CD14-positive monocyte (primary cell): Measurements from ENCODE around the gene PRR5. TPM values are rescaled to one million over a fixed set of nuclear protein-coding genes. Genes with fewer than 3 reads are reported as not detected.

ENCODE experiments used
- DNase-seq, 3 donors: peaks; one replicate each; pipeline ENCODE4 v3.0.0-alpha.2; 2011 to 2022
- H2AFZ ChIP-seq: 2 replicates; pipeline ENCODE4 v1.6.0; 2012; ENCODE audit warnings: mild to moderate bottlenecking, low read depth, low read length, inconsistent platforms; ENCODE audit not compliant: insufficient read depth, poor library complexity, severe bottlenecking
- H3K27ac ChIP-seq, 2 donors: 1 replicate in 1 of 2; 2 replicates in 1 of 2; pipeline ENCODE4 v1.5.1; 2012 to 2013; ENCODE audit warnings: low read length in 2 of 2, control low read depth in 1 of 2, inconsistent platforms in 1 of 2, low read depth in 1 of 2, mild to moderate bottlenecking in 1 of 2
- H3K27me3 ChIP-seq, 2 donors: one replicate each; pipeline versions ENCODE4 v1.6.0 to v1.6.1; 2011 to 2013; ENCODE audit warnings: low read length in 2 of 2; ENCODE audit not compliant: control insufficient read depth in 2 of 2, insufficient read depth in 2 of 2
- H3K36me3 ChIP-seq, 2 donors: replicated peaks in 1 of 2; 1 replicate in 1 of 2; 2 replicates in 1 of 2; pipeline versions ENCODE4 v1.5.1 to v1.6.1; 2012 to 2013; ENCODE audit warnings: low read length in 2 of 2, control low read depth in 1 of 2, inconsistent platforms in 1 of 2, mild to moderate bottlenecking in 1 of 2; ENCODE audit not compliant: insufficient read depth in 2 of 2, control insufficient read depth in 1 of 2
- H3K4me1 ChIP-seq, 2 donors: 1 replicate in 1 of 2; 2 replicates in 1 of 2; pipeline versions ENCODE4 v1.5.1 to v1.6.1; 2012 to 2013; ENCODE audit warnings: low read length in 2 of 2, control low read depth in 1 of 2, inconsistent platforms in 1 of 2, mild to moderate bottlenecking in 1 of 2, moderate library complexity in 1 of 2; ENCODE audit not compliant: insufficient read depth in 2 of 2, control insufficient read depth in 1 of 2
- H3K4me2 ChIP-seq: replicated peaks from 2 replicates; pipeline ENCODE3; 2012; ENCODE audit warnings: low read length, moderate library complexity, mild to moderate bottlenecking; ENCODE audit not compliant: poor library complexity, severe bottlenecking; ENCODE audit errors: extremely low read depth
- H3K4me3 ChIP-seq, 3 experiments: fragments of 200-600 bp in 1 of 3; sonication (generic) in 1 of 3; replicated peaks in 1 of 3; 1 replicate in 2 of 3; 2 replicates in 1 of 3; pipeline ENCODE4 v1.5.1; 2011 to 2013; ENCODE audit warnings: low read length in 3 of 3, mild to moderate bottlenecking in 3 of 3, control low read depth in 2 of 3, low read depth in 2 of 3, inconsistent platforms in 1 of 3, moderate library complexity in 1 of 3
- H3K79me2 ChIP-seq: 2 replicates; pipeline ENCODE4 v1.6.0; 2012; ENCODE audit warnings: mild to moderate bottlenecking, control low read depth, inconsistent platforms, low read length, moderate library complexity; ENCODE audit not compliant: insufficient read depth
- H3K9ac ChIP-seq: 2 replicates; pipeline ENCODE4 v1.6.0; 2017; ENCODE audit warnings: low read length, mild to moderate bottlenecking; ENCODE audit not compliant: insufficient read depth, poor library complexity, severe bottlenecking
- H3K9me3 ChIP-seq, 2 donors: replicated peaks in 1 of 2; 1 replicate in 1 of 2; 2 replicates in 1 of 2; pipeline versions ENCODE4 v1.5.1 to v1.6.1; 2012 to 2013; ENCODE audit warnings: low read length in 2 of 2, control low read depth in 1 of 2; ENCODE audit not compliant: control insufficient read depth in 1 of 2, insufficient read depth in 1 of 2
- H4K20me1 ChIP-seq: 2 replicates; pipeline ENCODE4 v1.6.0; 2012; ENCODE audit warnings: mild to moderate bottlenecking, low read length, control low read depth, moderate library complexity; ENCODE audit not compliant: insufficient read depth
- H3K27ac Mint-ChIP-seq, 7 donors: one replicate each; pipeline ENCODE4 v1.8.0; 2020; ENCODE audit warnings: mild to moderate bottlenecking in 7 of 7, mixed read lengths in 7 of 7, moderate library complexity in 6 of 7, inconsistent platforms in 2 of 7
- H3K27me3 Mint-ChIP-seq, 3 donors: one replicate each; pipeline ENCODE4 v1.8.0; 2021 to 2022; ENCODE audit warnings: low read depth in 3 of 3, mild to moderate bottlenecking in 3 of 3, mixed read lengths in 3 of 3, moderate library complexity in 3 of 3, inconsistent platforms in 1 of 3
- H3K36me3 Mint-ChIP-seq, 2 donors: one replicate each; pipeline ENCODE4 v1.8.0; 2020; ENCODE audit warnings: mixed read lengths in 2 of 2, inconsistent platforms in 1 of 2, mild to moderate bottlenecking in 1 of 2
- H3K4me1 Mint-ChIP-seq: one replicate; pipeline ENCODE4 v1.8.0; 2020; ENCODE audit warnings: mild to moderate bottlenecking, mixed read lengths
- H3K4me3 Mint-ChIP-seq, 2 donors: one replicate each; pipeline ENCODE4 v1.8.0; 2020; ENCODE audit warnings: mild to moderate bottlenecking in 2 of 2, mixed read lengths in 2 of 2, moderate library complexity in 1 of 2
- H3K9me3 Mint-ChIP-seq, 7 donors: one replicate each; pipeline ENCODE4 v1.8.0; 2020 to 2022; ENCODE audit warnings: mixed read lengths in 7 of 7, mild to moderate bottlenecking in 6 of 7, moderate library complexity in 6 of 7, inconsistent platforms in 2 of 7
- WGBS: methylation state at CpG from one replicate; pipeline ENCODE4 v1.1.5; 2013; ENCODE audit warnings: missing lambda C conversion rate; ENCODE audit not compliant: insufficient coverage; 5-methylcytosine and 5-hydroxymethylcytosine counted together
- intact Hi-C, 2 donors: fragments of 100-400 bp; cut with micrococcal nuclease; formaldehyde crosslinking; loops; one replicate each; pipeline versions ENCODE4 v1.15.0 to v1.15.1; 2023
- polyA plus RNA-seq, 3 donors: library from polyadenylated mRNA; depleted of rRNA in 1 of 3; unstranded in 2 of 3; stranded (reverse) in 1 of 3; fragments of 300-500 nt in 2 of 3; fragments of >200 nt in 1 of 3; fragmentation: Illumina TruSeq in 2 of 3; gene quantifications; 1 replicate in 2 of 3; 2 replicates in 1 of 3; pipeline ENCODE4 v1.2.3, GENCODE V29; 2012 to 2021
- TF ChIP-seq, protein P1 (sequence below): fragments of 200-600 bp; IDR thresholded peaks from one replicate; pipeline ENCODE4 v1.8.0; 2022; ENCODE audit warnings: antibody characterized with exemption, mild to moderate bottlenecking

The PRR5 gene
- polyA plus RNA-seq, 3 donors, result 0.66 to 1.5 (median 1.2) TPM

DNA sequence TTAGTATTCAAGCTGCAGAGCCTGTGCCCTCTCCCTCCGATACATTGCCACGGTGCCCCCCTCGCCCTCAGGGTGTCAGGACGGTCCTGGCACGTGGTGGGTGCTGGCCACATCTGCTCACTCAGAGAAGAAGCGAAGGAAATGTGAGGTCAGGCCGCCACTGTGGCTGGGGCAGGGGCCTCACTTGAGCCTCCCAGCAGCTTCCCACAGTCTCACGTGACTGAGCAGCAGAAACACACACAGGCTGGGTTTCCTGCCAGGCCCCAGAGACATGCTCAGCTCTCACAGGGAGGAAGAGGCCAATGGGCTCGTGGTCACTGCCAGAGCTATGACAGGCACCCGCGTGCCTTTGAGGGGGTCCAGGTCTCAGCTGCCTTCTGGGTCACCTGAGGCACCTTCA, 37.9 kb upstream of the PRR5 start:
- Histone ChIP-seq H2AFZ (peak overlapping the region; percentile 21), H3K4me1 (peaks cover 44 to 51% of the 10 kb centered on the region in 2 donors), H3K4me2 (peak overlapping the region; percentile 42), H3K4me3 (peak overlapping the region in 1 of 3 experiments; percentile 23), H3K9me3 (peaks cover 7 to 11% of the 10 kb centered on the region in 2 donors), H3K27ac (peak overlapping the region; percentile 61 to 71), H3K9ac (no peak overlapping the region), H3K27me3 (peaks cover 5 to 15% of the 10 kb centered on the region in 2 donors), H3K79me2 (no peaks in the 10 kb centered on the region), H4K20me1 (no peaks in the 10 kb centered on the region), H3K36me3 (no peaks in the 10 kb centered on the region)
- Mint-ChIP-seq H3K27ac (peak overlapping the region; percentile 67 to 81 (median 77)), H3K4me1 (peaks cover 41% of the 10 kb centered on the region), H3K36me3 (peaks cover 3 to 8% of the 10 kb centered on the region in 2 donors), H3K4me3 (peak overlapping the region in 1 of 2 donors; percentile 21), H3K27me3 (peaks cover 23 to 30% (median 24%) of the 10 kb centered on the region in 3 donors), H3K9me3 (peaks cover 0 to 15% (median 4%) of the 10 kb centered on the region in 7 donors)
- DNase-seq, result peak; percentile 57 to 75 (median 59)
- intact Hi-C loops, result no loop called here
- 1% methylated on average over 11 of the region's 11 CpGs for whole genome bisulfite sequencing
- TF ChIP-seq, protein P1, sequence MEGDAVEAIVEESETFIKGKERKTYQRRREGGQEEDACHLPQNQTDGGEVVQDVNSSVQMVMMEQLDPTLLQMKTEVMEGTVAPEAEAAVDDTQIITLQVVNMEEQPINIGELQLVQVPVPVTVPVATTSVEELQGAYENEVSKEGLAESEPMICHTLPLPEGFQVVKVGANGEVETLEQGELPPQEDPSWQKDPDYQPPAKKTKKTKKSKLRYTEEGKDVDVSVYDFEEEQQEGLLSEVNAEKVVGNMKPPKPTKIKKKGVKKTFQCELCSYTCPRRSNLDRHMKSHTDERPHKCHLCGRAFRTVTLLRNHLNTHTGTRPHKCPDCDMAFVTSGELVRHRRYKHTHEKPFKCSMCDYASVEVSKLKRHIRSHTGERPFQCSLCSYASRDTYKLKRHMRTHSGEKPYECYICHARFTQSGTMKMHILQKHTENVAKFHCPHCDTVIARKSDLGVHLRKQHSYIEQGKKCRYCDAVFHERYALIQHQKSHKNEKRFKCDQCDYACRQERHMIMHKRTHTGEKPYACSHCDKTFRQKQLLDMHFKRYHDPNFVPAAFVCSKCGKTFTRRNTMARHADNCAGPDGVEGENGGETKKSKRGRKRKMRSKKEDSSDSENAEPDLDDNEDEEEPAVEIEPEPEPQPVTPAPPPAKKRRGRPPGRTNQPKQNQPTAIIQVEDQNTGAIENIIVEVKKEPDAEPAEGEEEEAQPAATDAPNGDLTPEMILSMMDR, result no peak

DNA sequence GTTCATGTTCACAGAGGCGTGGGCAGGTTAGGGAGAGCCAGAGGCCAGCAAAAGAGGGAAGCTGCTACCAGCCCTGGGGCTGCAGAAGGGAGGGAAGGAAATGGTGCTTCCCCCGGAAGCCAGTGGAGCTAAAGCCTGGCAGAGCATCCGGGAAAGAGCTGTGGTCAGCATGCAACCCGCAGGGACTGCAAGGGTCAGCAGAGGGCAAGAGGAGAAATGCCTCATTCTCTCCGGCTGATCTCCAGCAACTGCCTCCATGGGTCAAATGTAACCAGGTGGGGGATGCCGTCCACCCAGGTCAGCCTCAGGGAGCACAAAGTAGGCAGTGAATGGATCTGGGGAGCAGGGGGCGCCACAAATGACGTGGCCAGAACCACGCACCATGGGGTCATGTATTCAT, 36.9 kb upstream of the PRR5 start:
- intact Hi-C loops, result no loop called here
- peak overlapping the region in 5 of 7 donors; percentile 74 to 91 (median 79) for H3K27ac Mint-ChIP-seq

More for the DNA sequence above, 36.9 kb upstream of the PRR5 start:
- Histone ChIP-seq H4K20me1 (no peaks in the 10 kb centered on the region), H3K79me2 (no peaks in the 10 kb centered on the region), H3K27me3 (peaks cover 14 to 24% of the 10 kb centered on the region in 2 donors), H3K4me3 (peak overlapping the region in 1 of 3 experiments; percentile 41), H3K4me1 (peaks cover 46 to 56% of the 10 kb centered on the region in 2 donors), H3K36me3 (no peaks in the 10 kb centered on the region), H3K27ac (no peak overlapping the region), H3K4me2 (peak overlapping the region; percentile 57), H3K9ac (no peak overlapping the region), H2AFZ (no peak overlapping the region), H3K9me3 (peaks cover 11% of the 10 kb centered on the region in 2 donors)
- Mint-ChIP-seq H3K4me3 (peak overlapping the region in 1 of 2 donors; percentile 63), H3K27me3 (peaks cover 30 to 39% (median 34%) of the 10 kb centered on the region in 3 donors), H3K36me3 (peaks cover 3 to 8% of the 10 kb centered on the region in 2 donors), H3K9me3 (peaks cover 0 to 15% (median 4%) of the 10 kb centered on the region in 7 donors), H3K4me1 (peaks cover 45% of the 10 kb centered on the region)
- WGBS, result 3% methylated on average over 4 of the region's 9 CpGs
- DNase-seq, result peak; percentile 60 to 79 (median 71)
- TF ChIP-seq, protein P1, result no peak
